AG09309 (cell line): ENCODE results near the gene MIPOL1.

Source experiments
- DNase-seq: peaks from one replicate; pipeline ENCODE4 v3.0.0-alpha.2; 2010; ENCODE audit warnings: low read depth
- H3K4me3 ChIP-seq: 2 replicates; pipeline ENCODE4 v1.5.1; 2011; ENCODE audit warnings: mild to moderate bottlenecking, low read depth, low read length, moderate library complexity; ENCODE audit not compliant: control insufficient read depth
- CTCF ChIP-seq: IDR thresholded peaks from 2 replicates; pipeline ENCODE4 v1.5.1; 2011; ENCODE audit warnings: mild to moderate bottlenecking, low read depth, low read length, inconsistent platforms; ENCODE audit not compliant: insufficient read depth, control insufficient read depth; ENCODE audit errors: missing control alignments

MIPOL1 gene

GRCh38 chr14:37270629-37271028, 72.9 kb downstream of the MIPOL1 start:
- no peak for DNase-seq
- no peak overlapping the region for H3K4me3 ChIP-seq
- TF ChIP-seq CTCF, result no peak

GRCh38 chr14:37272569-37272968, 74.8 kb downstream of the MIPOL1 start:
- DNase-seq, result no peak
- H3K4me3 ChIP-seq, result no peak overlapping the region
- TF ChIP-seq CTCF, result no peak

- no peak for TF ChIP-seq CTCF
- DNase-seq, result no peak
- H3K4me3 ChIP-seq, result no peak overlapping the region
Observed at GRCh38 chr14:37274652-37275051, 76.9 kb downstream of the MIPOL1 start.

- TF ChIP-seq CTCF, result no peak
- no peak overlapping the region for H3K4me3 ChIP-seq
- DNase-seq, result no peak
Observed at GRCh38 chr14:37275963-37276362, 78.2 kb downstream of the MIPOL1 start.

GRCh38 chr14:37278636-37279538, 81.2 kb downstream of the MIPOL1 start:
- no peak overlapping the region for H3K4me3 ChIP-seq
- no peak for DNase-seq
- no peak for TF ChIP-seq CTCF

- no peak for TF ChIP-seq CTCF
- no peak overlapping the region for H3K4me3 ChIP-seq
- DNase-seq, result no peak
Observed at GRCh38 chr14:37279818-37280217, 82.1 kb downstream of the MIPOL1 start.

- no peak for DNase-seq
- no peak overlapping the region for H3K4me3 ChIP-seq
- TF ChIP-seq CTCF, result no peak
Observed at GRCh38 chr14:37284760-37285159, 87.0 kb downstream of the MIPOL1 start.
